SH-SY5Y (cell line): Measurements from ENCODE around the gene ANKHD1.

Experiments used
- GATA2 ChIP-seq: IDR thresholded peaks from 2 replicates; pipeline ENCODE4 v1.6.1; 2011; ENCODE audit warnings: mild to moderate bottlenecking, low read depth, low read length
- GATA3 ChIP-seq: IDR thresholded peaks from 2 replicates; pipeline ENCODE4 v1.6.1; 2011; ENCODE audit warnings: low read depth, mild to moderate bottlenecking, low read length, moderate library complexity

GRCh38 chr5:140367256-140368013 lies 34.2 kb upstream of the ANKHD1 start:
- no peak for TF ChIP-seq GATA2
- no peak for TF ChIP-seq GATA3
